OCI-LY1 (cell line): Measurements from ENCODE around the gene PDE11A.

ENCODE experiments used
- CTCF ChIP-seq: fragments of 200-600 bp; sonication (generic), shearing (Covaris generic); IDR thresholded peaks from 2 replicates; pipeline ENCODE4 v1.5.1; 2017; ENCODE audit warnings: mild to moderate bottlenecking, antibody characterized with exemption, low read length, moderate library complexity, mixed read lengths
- EZH2 ChIP-seq: fragments of 200-600 bp; sonication (generic), shearing (Covaris generic); IDR thresholded peaks from 2 replicates; pipeline ENCODE4 v1.8.0; 2017; ENCODE audit warnings: borderline replicate concordance, mixed run types, mild to moderate bottlenecking, antibody characterized with exemption, low read length, moderate library complexity, mixed read lengths

- TF ChIP-seq CTCF (no peak), EZH2 (no peak)
These were observed 330.7 kb downstream of the PDE11A start for GRCh38 chr2:177741866-177742265.
